Measurements from ENCODE around the gene SDC4.

Gene SDC4, protein sequence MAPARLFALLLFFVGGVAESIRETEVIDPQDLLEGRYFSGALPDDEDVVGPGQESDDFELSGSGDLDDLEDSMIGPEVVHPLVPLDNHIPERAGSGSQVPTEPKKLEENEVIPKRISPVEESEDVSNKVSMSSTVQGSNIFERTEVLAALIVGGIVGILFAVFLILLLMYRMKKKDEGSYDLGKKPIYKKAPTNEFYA

DNA sequence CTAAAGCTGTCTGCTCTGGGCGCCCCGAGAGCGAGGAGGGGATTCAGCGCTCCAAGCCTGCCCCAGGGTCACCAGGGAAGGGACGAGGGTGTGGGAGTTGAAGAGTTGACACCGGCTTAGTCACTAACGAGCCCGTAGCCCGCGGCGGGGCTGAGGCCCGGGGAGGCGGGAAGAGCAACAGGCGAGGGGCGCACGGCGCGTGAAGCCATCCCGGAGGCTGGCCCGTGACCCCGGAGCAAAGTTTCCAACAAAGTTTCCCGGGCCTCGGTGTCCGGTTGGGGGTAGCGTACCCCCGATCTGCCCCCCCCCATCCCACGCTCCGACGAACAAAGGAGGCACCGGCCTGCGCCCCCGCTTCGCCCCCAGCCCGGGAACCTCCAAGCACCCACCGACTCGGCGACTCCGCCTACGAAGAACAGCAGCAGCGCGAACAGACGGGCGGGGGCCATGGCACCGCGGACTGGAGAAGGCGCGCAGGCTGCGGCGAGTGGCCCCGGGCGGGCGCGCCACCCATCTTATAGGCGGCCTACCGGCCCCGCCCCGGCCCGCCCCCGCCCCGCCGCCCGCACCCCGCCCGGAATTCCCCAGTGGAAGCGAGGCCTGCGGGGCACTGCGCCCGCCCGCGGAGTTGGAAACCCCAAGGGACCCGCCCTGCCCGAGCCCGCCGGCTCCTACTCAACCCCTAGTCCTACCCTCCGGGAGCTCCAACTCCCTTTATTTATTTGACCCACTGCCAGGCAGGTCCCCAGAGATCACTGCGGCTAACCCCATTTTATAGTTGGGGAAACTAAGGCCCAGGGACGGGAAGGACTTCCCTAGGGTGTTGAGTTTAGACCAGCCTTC lies at the start of gene SDC4:
Gene SDC4 (minus strand): TSS at position 489 of the 843 bp plus-strand sequence. CDS start 40 bp downstream, at position 449.
- peak; percentile 24 for DNase-seq (ENCODE audit: low read depth, low spot score)

DNA sequence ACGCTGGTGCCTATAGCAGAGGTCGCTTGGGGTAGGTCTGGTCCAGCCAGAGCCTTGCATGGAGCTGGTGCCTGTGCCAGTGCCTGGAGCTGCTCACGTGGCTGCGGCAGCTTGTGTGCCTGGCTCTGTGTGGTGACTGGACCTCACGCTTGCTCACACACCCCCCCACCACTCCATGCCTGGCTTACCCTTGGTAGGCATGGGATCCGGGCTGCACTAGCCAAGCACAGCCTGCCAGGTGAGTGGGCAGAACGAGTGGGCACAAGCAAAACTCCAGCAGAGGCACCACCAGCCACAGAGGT lies 46.8 kb upstream of the SDC4 start:
- no peak for DNase-seq (ENCODE audit: low read depth, low spot score)

DNA sequence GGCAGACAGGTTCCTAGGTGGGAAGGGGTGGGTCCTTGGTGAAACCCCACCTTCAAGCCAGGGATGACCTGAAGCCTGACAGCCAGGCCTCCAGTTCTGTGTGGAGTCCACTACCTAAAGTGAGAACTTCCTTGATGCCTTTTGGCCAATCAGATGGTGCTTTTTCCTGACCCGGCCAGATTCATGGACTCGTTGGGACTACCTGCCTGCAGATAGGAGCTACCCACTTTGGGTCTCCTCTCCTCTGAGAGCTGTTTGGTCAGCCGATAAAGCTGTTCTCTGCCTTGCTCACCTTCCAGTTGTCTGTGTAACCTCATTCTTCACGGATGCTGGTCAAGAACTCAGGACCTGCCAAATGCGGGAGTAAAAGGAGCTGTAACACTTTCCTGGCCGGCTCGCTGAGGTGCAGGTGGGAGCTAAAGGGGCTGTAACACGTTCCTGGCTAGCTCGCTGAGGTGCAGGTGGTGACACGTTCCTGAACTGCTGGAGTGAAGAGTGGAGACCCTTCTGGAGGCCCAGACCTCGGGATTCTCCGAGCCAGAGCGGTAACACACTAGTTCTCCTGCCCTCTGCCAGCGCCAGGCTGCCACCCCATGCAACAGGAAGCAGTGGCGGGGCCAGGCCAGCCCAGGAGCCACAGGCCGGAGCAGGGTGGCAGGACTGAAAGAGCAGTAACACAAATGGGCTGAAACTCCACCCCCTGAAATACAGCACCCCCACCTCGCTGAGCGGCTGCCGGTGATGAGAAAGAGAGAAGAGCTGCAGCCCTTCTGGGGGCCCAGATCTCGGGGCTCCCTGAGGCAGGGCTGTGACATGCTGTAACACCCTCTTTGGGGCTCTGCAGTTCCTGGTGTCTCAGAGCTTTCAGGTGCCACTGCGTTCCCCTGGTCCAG lies 46.2 kb upstream of the SDC4 start:
- no peak for DNase-seq (ENCODE audit: low read depth, low spot score)

DNA sequence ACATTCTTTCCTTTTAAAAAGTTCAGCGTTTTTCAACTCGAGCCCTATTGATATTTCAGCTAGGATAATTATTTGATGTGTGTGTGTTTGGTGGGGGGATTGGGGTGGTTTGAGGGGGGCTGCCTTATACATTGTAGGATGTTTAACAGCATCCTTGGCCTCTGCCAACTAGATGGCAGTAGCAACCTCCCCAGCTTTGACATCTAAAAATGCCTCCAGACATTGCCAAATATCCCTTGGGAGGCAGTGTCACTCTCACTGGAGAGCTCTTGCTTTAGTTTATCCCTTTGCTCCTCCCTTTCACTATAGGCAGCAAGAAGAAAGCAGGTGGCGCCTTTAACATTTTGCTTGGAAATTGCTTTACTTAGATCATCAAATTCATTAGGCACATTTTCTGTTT lies 44.5 kb upstream of the SDC4 start:
- no peak for DNase-seq (ENCODE audit: low read depth, low spot score)

DNA sequence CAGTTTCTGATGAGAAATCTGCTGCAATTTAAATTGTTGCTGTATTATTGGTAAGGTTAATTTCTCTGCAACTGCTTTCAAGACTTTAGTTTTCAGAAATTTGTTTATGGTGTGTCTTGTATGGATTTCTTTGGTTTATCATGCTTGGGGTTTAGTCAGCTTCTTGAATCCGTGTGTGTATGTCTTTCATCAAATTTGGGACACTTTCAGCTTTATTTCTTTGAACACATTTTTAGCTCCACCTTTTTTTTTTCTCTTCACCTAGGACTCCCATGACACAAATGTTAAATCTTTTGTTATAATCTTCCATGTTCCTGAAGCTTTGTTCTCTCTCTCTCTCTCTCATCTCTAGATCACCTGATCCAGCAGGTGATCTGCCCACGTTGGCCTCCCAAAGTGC lies 43.3 kb upstream of the SDC4 start:
- no peak for DNase-seq (ENCODE audit: low read depth, low spot score)

DNA sequence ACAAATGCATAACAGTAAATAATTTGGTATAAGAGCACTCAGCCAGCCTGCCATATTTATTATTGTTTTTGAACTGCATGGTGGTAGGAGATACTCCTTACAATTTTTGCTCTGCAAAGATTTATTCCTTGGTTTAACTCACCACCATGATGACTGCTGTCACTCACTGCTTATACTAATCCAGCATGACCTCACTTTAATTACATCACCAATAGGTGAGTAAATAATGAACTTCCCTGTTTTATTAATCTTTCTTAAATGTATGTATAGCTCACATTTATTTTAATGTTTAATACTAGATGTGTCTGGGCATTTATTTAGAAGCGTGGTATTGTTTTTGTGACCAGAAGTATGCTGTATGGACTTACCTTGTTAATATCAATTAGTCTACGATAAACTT lies 42.7 kb upstream of the SDC4 start:
- no peak for DNase-seq (ENCODE audit: low read depth, low spot score)

DNA sequence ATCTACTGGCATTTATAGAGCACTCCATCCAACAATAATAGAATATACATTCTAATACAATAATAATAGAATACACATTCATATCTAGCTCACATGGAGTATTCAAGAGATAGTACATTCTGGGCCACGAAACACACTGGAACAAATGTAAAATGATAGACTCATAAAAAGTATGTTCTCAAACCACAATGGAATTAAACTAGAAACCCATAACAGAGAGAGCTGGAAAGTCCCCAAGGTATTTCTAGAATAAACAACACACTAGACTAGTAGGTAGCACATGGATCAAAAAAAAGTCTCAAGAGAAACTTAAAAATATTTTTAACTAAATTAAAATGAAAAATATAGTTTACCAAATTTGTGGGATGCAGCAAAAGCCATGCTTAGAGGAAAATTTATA lies 39.0 kb upstream of the SDC4 start:
- no peak for DNase-seq (ENCODE audit: low read depth, low spot score)

DNA sequence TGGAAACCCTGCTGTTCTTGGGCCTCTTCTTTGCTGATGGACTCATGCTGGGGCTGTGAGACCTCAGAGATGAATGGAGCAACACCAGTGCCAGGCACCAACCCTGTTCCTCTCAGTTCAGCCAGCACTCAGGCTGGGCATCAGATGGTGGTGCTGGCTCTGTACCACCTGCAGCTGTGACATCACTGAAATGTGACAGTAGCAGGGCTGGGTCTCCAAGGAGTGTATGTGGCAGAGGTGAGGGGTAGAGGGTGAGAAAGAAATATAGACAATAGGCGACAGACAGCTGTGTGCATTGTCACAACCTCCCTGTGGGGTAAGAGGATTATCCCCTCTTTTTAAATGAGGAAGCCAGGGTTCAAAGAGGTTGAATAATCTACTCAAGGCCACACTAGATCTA lies 30.0 kb upstream of the SDC4 start, which contains the start of gene TP53TG5:
Gene TP53TG5 (minus strand): TSS at position 135 of the 400 bp plus-strand sequence. CDS start 89 bp downstream, at position 46.
- DNase-seq (ENCODE audit: low read depth, low spot score) = no peak

DNA sequence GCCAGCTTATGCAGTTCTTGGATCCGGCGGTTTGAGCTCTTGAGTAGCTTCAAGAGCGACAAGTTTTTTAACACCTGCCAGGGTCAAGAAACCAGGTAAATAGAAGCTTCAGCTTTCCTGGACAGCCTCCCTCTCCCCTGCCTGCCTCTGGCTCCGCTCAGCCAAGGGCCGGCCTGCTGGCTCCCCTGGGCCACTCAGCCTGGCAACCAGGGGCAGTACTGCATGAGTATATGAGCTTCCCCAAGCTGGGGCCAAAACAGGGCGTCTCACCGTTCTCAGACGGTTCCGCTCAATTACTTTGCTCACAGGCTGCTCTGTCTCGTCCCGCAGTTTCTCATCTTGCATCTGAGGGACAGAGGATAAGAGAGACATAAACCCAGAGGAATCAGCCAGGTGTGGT lies 29.0 kb upstream of the SDC4 start:
- DNase-seq (ENCODE audit: low read depth, low spot score) = no peak

DNA sequence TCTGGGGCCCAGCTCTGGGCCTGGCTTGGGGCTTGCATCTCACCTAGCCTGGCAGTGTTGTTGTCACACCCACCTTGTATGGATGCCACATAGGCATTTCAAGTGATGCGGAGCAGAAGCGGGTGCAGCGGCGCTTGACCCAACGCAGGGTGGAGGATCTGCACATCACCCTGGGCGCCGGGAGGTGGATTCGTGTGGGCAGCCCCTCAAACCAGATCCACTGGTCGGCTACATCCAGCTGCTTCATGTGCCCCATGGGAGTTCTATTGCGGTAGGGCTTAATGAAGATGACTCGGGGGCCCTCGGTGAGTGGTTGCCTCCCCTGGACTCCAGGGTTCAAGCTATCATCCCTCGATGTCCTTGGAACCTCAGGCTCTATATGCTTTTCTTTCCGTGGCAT lies 26.7 kb upstream of the SDC4 start:
- DNase-seq (ENCODE audit: low read depth, low spot score) = no peak

DNA sequence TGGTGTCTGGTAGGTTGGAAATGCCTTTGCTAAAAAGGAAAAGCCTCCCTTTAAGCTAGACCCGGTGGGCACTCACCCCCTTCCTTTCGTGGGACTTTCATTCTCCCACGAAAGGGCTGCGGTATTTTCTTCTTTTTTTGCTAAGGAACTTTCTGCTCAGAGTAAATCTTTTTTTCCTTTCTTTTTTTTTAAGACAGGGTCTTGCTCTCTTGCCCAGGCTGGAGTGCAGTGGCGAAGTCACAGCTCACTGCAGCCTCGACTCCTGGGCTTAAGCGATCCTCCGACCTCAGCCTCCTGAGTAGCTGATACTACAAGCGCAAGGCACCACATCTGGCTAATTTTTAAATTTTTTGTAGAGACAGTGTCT lies 25.9 kb upstream of the SDC4 start:
- no peak for DNase-seq (ENCODE audit: low read depth, low spot score)

DNA sequence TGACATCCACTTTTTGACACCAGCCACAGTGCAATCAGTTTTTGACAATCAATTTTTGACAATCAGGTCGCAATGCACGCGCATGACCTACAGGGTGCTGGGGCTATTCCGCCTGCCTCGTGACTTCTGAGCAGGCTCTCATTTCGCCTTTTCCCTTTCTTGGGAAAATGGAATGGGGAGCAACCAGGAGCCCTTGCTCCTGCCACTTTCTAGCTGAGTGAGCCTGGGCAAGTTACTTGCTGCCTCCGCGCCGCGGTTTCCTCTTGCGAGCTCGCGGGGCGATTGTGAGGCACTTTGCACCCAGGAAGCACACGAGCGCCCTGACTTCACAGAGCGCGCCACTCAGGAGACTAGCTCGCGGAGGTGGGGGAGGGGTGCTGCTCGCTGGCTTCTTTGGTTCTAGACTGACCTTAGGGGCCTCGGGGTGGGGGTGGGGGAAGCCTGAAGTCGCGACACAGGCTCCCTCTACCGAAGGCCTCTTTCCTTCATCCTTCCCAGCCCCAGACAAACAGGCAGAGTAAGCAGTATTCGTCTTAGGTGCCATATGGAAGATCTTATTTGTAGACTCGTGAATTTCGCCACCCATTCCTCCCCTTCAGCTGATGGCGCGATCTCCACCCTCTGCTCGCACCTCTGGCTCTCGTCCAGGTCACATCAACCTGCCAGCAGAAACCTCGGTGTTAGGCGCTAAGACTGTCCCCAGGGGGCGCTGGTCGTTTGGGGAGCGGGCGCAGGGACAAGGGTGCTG lies 25.3 kb upstream of the SDC4 start:
- DNase-seq (ENCODE audit: low read depth, low spot score) = peak; percentile 79

DNA sequence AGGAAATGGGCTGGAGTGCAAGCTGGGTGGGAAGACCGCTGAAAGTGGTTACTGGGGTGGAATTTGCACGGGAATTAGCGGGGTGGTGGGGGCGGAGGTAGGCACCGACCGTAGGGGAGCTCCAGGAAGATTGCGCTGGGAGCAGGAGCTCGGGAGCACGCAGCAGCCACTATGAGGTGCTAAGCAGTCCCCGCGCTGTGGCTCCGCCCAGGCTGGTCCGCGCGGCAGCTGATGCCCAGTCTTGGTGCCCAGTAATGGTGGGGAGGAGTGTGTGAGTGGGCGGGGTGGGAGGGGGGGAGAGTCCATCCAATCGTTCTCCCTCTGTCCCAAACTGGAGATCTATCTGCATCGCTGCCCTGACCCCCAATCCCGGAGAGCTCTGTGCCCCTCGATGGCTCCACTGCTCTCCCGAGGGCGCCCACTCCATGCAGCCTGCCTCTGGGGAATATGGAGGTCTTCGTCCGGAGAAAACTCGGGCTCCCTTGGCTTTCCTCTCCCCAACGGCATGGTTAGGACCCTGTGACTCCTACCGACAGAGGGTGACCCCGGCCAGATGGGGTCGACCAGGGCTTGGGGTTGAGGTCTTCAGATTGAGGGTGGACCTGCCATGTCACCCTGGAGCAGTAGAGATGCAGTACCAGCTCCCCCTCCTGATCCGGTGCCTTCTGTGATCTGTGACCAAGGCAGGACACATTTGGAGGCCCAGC lies 24.6 kb upstream of the SDC4 start:
- no peak for DNase-seq (ENCODE audit: low read depth, low spot score)

DNA sequence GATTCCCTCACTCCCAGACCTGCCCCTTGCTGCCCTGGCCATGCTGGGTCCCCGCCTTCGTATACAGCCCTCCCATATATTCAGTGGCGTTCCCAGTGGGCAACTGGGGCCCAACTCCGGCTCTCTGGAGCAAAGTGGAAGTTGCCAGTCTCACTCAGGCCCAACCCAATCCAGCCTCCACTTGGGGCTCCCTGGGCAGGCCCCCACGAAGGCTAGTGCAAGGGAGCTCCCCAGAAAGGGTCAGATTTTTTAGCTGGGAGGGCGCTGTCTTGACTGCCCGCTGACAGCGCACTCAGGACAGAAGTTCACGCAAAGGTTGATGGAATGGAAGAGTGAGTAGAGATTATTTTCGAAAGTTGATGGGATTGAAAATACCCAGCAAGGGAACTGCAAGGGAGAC lies 24.0 kb upstream of the SDC4 start:
- DNase-seq (ENCODE audit: low read depth, low spot score) = no peak

DNA sequence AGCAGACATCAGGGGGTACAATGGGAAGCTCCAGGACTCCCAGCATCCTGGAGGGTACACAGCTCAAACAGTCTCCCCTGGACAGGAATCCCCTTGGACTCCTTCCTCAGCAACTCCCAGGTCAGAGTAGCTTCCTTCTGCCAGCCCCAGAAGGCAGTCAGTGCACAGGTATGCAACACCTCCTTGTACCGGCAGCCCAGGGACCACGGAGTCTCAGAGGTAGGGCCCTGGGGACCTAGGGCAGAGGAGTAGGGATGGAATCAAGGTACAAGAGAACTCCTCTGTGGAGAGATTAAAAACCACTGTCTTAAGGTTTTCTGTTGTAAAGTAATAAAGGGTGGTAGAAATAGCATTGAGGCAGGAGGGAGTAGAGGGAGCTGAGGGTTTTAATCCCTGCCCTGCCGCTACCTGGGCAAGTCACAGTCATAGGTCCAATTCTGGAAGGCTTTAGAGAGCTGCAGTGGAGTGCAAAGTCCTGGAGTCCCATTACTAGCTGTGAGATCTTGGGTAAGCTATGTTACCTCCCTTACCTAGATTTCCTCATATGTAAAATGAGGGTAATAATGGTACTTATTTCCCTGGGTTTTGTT lies 22.4 kb upstream of the SDC4 start:
- no peak for DNase-seq (ENCODE audit: low read depth, low spot score)

DNA sequence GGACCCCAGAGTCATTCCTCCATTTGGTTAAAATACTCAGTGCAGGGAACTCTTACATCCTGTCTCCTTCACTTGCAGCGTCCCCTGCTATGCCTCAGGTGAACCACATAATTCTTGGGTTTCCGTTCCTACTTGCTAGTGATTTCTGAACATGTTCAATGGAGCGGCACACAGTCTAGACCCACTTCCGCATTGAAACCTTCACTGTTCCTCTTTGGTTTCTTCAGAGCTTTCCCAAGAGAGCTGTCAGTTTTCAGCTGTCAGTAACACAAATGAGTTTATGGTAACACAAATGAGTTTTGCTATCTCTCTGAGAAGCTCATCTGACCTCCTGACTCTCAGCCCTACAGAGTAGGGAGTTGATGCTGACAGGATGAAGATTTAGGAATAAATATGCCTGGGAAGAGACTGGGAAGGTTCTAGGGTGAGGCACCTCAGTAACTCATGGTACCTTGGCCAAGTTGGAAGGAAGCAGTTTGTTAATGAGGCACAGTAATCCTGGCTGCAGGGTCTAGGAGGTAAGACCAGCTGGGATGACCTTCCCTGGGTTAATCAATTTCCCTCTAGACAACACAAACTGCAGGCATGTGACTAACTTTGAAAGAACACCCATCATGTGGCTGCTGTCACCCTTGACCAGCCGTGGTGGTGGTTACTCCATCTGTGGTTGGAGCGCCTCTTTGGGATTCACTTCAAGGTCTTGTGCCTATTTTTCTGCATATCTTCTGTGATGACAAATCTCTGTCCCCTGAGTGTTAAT lies 20.2 kb upstream of the SDC4 start:
- DNase-seq (ENCODE audit: low read depth, low spot score) = no peak

DNA sequence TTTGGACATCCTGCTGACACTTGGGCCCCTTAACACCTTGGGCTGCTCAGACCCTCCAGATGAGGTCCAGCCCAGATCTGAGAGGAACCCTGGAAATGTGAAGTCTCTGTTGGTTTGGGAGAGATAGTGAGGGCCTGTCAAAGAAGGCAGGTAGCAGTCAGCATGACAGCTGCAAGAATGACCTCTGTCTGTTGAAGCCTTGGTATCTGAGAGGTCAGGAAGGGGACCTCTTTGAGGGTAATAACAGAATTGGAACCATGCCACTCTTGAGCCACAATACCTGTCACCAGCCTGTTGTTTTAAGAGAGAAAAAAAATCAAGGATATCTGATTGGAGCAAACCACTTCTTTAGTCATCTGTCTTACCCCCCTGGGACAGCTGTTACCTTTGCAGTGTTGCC lies 18.9 kb upstream of the SDC4 start:
- no peak for DNase-seq (ENCODE audit: low read depth, low spot score)

DNA sequence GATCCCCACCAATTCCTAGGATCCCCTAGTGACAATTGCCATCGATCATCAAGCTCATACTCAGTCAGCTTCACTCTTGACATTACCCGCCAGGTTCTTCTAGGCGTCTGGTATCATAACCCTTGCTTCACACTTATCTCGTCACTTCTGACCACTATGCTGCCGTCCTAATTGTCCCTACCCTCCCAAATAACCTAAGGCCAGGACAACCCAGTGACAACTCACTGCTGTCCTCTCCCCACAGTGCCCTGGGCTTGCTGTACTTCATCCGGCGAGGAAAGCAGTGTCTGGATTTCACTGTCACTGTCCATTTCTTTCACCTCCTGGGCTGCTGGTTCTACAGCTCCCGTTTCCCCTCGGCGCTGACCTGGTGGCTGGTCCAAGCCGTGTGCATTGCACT lies 18.4 kb upstream of the SDC4 start:
- DNase-seq (ENCODE audit: low read depth, low spot score) = no peak

DNA sequence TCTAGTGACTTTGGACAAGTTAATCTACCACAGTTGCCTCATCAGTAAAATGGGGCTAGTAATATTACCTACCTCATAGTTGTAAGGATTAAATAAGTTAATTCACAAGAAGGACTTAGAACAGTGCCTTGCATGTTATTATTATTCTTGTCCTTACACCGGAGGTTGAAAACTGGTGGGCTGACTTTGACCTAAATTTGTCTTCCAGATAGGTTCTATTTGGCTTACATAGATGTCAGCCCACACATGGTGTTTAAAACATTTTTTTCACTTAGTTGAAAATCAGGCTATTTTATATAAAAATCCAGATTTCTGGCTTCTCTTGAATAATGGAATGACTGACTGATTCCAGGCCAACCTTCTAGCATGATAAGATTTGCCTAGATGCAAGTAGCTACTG lies 18.0 kb upstream of the SDC4 start:
- DNase-seq (ENCODE audit: low read depth, low spot score) = no peak

DNA sequence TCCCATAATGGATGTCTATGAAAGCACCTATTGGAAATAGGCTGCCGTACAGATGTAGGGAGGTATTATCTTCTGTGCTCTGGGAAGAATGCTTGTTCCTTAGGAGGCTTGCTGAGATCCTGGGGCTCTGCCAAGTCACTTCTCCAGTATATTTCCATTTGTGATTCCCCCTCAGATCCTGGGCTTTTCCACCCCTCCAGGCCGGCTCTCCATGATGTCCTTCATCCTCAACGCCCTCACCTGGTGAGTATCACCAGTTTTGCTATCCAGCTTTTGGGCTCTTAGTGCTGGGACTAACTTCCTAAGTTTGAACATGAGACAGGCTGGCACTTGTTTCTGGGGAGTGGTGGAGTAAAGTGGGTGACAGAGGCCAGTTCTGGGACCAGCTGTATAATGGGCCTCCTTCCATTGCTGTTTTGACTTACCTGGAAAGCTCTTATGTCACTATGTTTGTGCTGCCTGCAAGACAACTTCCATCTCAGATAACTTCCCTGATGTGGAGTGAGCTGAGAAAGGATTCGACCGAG lies 17.3 kb upstream of the SDC4 start:
- DNase-seq (ENCODE audit: low read depth, low spot score) = no peak
